ENCODE measurements around the gene APP. TPM values are rescaled to one million over a fixed set of nuclear protein-coding genes. Genes with fewer than 3 reads are reported as not detected.

The APP gene
- total RNA-seq, 4 donors from 2014 or later, result 471 to 1,291 (median 672) TPM

DNA sequence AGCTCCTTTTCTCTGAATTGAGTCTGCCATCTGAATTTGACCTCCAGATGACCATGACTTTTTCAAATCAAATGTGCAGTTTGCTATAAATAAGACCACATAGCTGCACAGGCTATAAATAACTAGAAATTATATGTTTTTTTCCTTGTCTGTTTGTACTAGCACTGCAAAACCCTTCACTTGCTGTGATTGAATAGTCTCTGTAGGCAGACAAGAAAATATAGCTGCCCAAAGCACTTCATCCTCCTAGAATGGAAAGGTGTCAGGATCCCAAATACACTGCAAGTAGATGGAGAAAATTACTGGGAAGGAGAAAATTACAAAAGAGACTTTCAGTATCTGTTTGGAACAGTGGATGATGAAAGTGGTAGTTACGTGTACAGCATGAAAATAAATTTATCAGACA, 175.8 kb downstream of the APP start:
- Histone ChIP-seq H3K36me3 (no peaks in the 10 kb centered on the region), H3K27me3 (no peaks in the 10 kb centered on the region), H3K4me1 (peaks cover 0 to 17% (median 12%) of the 10 kb centered on the region in 4 donors), H3K4me3 (no peak overlapping the region), H3K9me3 (no peaks in the 10 kb centered on the region), H3K27ac (no peak overlapping the region)
- WGBS, 2 donors (ENCODE audit: low coverage in 1 of 2), result 77 to 83% methylated on average over 1 of the region's 1 CpG
- TF ChIP-seq POLR2AphosphoS5 (IDR thresholded peaks at IDR 0.05) (no peak), CTCF (IDR thresholded peaks at IDR 0.05) (no peak), EP300 (IDR thresholded peaks at IDR 0.05; ENCODE audit: low read depth) (no peak), POLR2A (IDR thresholded peaks at IDR 0.05) (no peak)
- no peak for DNase-seq
- intact Hi-C loops (cut with DNase I; ENCODE audit: low total_unique reads), result no loop called here
- in situ Hi-C loops (cut with MboI; ENCODE audit: low pct_ligation_motif_present in 1 of 4, low pct_unique_long_range_greater_than_20kb in 1 of 4, low sequenced_read_pairs in 3 of 4), result no loop called here

DNA sequence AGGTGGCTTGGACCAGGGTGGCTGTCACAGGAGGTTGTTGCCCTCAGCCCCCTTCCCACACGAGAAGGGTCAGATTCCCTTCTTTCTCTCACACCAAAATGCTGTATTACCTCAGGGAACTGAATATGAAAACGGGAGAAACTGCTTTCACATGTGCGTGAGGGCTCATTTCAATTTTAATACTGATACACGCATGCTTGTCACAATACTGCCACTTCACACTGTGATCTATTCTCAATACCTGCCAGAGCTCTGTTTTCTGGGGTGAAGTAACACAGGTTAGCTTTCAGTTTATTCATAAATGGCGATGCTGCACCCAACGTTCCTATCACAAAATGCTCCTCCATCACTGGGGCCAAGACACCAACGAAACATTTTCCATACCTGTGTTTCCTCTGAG, 181.8 kb downstream of the APP start:
- Histone ChIP-seq H3K9me3 (no peaks in the 10 kb centered on the region), H3K4me1 (no peaks in the 10 kb centered on the region), H3K36me3 (no peaks in the 10 kb centered on the region), H3K27me3 (no peaks in the 10 kb centered on the region), H3K4me3 (no peak overlapping the region), H3K27ac (no peak overlapping the region)
- 86 to 91% methylated on average over 3 to 7 of the region's 7 CpGs for WGBS, 2 donors (ENCODE audit: low coverage in 1 of 2)
- TF ChIP-seq POLR2A (IDR thresholded peaks at IDR 0.05), result no peak
- TF ChIP-seq CTCF (IDR thresholded peaks at IDR 0.05), result no peak
- no peak for TF ChIP-seq EP300 (IDR thresholded peaks at IDR 0.05; ENCODE audit: low read depth)
- no peak for TF ChIP-seq POLR2AphosphoS5 (IDR thresholded peaks at IDR 0.05)
- DNase-seq, result no peak
- in situ Hi-C loops (cut with MboI; ENCODE audit: low pct_ligation_motif_present in 1 of 4, low pct_unique_long_range_greater_than_20kb in 1 of 4, low sequenced_read_pairs in 3 of 4) (no loop called here), intact Hi-C loops (cut with DNase I; ENCODE audit: low total_unique reads) (no loop called here)

DNA sequence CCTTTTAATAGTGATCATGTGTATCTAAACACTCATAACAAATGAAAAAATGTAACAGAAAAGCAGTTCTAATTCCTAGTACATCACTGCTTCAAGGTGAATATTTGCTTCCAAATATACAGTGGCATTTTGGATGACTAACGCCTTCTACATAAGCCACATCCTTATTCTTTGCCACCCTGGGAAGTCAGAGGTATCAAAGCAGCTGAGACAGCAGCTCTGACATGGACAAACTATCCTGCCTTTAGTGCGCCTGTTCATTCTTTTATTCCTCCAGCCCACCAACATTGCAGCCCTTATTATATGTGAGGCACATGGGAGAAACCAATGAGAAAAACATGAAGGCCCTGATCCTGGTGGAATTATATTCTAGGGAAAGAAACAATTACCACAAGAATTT, 183.0 kb downstream of the APP start:
- Histone ChIP-seq H3K4me1 (no peaks in the 10 kb centered on the region), H3K27ac (no peak overlapping the region), H3K36me3 (no peaks in the 10 kb centered on the region), H3K9me3 (no peaks in the 10 kb centered on the region), H3K4me3 (no peak overlapping the region), H3K27me3 (no peaks in the 10 kb centered on the region)
- WGBS, 2 donors (ENCODE audit: low coverage in 1 of 2), result 90 to 100% methylated on average over 2 of the region's 2 CpGs
- no peak for TF ChIP-seq CTCF (IDR thresholded peaks at IDR 0.05)
- DNase-seq, result no peak
- in situ Hi-C loops (cut with MboI; ENCODE audit: low pct_ligation_motif_present in 1 of 4, low pct_unique_long_range_greater_than_20kb in 1 of 4, low sequenced_read_pairs in 3 of 4), result no loop called here
- intact Hi-C loops (cut with DNase I; ENCODE audit: low total_unique reads), result no loop called here

- Histone ChIP-seq H3K27me3 (no peaks in the 10 kb centered on the region), H3K4me3 (no peak overlapping the region), H3K36me3 (peaks cover 0 to 6% (median 2%) of the 10 kb centered on the region in 4 donors), H3K27ac (no peak overlapping the region), H3K4me1 (no peaks in the 10 kb centered on the region), H3K9me3 (no peaks in the 10 kb centered on the region)
- no peak for TF ChIP-seq POLR2AphosphoS5 (IDR thresholded peaks at IDR 0.05)
- no peak for TF ChIP-seq POLR2A (IDR thresholded peaks at IDR 0.05)
- TF ChIP-seq EP300 (IDR thresholded peaks at IDR 0.05; ENCODE audit: low read depth), result no peak
- TF ChIP-seq CTCF (IDR thresholded peaks at IDR 0.05), result no peak
- 68% methylated on average over 2 of the region's 2 CpGs; no CpG with 5 or more reads in 1 of the 2 donors for WGBS, 2 donors (ENCODE audit: low coverage in 1 of 2)
- no peak for DNase-seq
- intact Hi-C loops (cut with DNase I; ENCODE audit: low total_unique reads), result no loop called here
- in situ Hi-C loops (cut with MboI; ENCODE audit: low pct_ligation_motif_present in 1 of 4, low pct_unique_long_range_greater_than_20kb in 1 of 4, low sequenced_read_pairs in 3 of 4), result no loop called here
Observed at GRCh38 chr21:25986928-25987327, 183.6 kb downstream of the APP start.
